DMS153 (cell line): ENCODE data around the gene MRPL57.
"Not testable (repeated sequence)": the region's sequence is repeated elsewhere in the genome, so short reads cannot be mapped to it uniquely, and the experiment has no call there.

ENCODE experiments used
- DNase-seq: peaks from one replicate; lab custom pipeline; 2025; lab: John Stamatoyannopoulos, UW

Gene MRPL57

GRCh38 chr13:21176215-21176981 is at the start of gene MRPL57, which contains the start of gene SKA3:
Gene MRPL57 (plus strand): TSS chr13:21176658. CDS start chr13:21176917, 259 bp downstream.
Gene SKA3 (minus strand): TSS chr13:21176552. CDS start chr13:21176477, 75 bp downstream.
- DNase-seq, result peak; percentile 87

GRCh38 chr13:21130116-21130515 is 46.3 kb upstream of the MRPL57 start:
- DNase-seq, result no peak

- DNase-seq, result no peak
These were observed 43.4 kb upstream of the MRPL57 start for GRCh38 chr13:21133077-21133476.

GRCh38 chr13:21134475-21134874 is 42.0 kb upstream of the MRPL57 start:
- DNase-seq, result no peak

- DNase-seq, result not testable (repeated sequence)
These were observed 40.6 kb upstream of the MRPL57 start for GRCh38 chr13:21135833-21136232.

- DNase-seq, result no peak
These were observed 38.8 kb upstream of the MRPL57 start for GRCh38 chr13:21137696-21138095.

GRCh38 chr13:21138561-21138960 is 37.9 kb upstream of the MRPL57 start:
- no peak for DNase-seq

GRCh38 chr13:21139374-21139773 is 37.1 kb upstream of the MRPL57 start:
- no peak for DNase-seq

GRCh38 chr13:21142766-21143165 is 33.7 kb upstream of the MRPL57 start:
- no peak for DNase-seq

GRCh38 chr13:21147827-21148226 is 28.6 kb upstream of the MRPL57 start:
- DNase-seq, result no peak

GRCh38 chr13:21148557-21149258 is 27.8 kb upstream of the MRPL57 start:
- no peak for DNase-seq

GRCh38 chr13:21149568-21149967 is 26.9 kb upstream of the MRPL57 start:
- no peak for DNase-seq

- DNase-seq, result no peak
These were observed 26.4 kb upstream of the MRPL57 start for GRCh38 chr13:21150013-21150412.

GRCh38 chr13:21152251-21152899 is 24.1 kb upstream of the MRPL57 start:
- DNase-seq, result no peak

- DNase-seq, result no peak
These were observed 11.8 kb upstream of the MRPL57 start for GRCh38 chr13:21164631-21165030.

GRCh38 chr13:21165606-21166005 is 10.9 kb upstream of the MRPL57 start:
- DNase-seq, result not testable (repeated sequence)

- DNase-seq, result no peak
These were observed 5.0 kb upstream of the MRPL57 start for GRCh38 chr13:21171420-21171819.

GRCh38 chr13:21173767-21174166 is 2.7 kb upstream of the MRPL57 start:
- DNase-seq, result not testable (repeated sequence)

- no peak for DNase-seq
These were observed 723 bp upstream of the MRPL57 start for GRCh38 chr13:21175656-21176214.

- no peak for DNase-seq
These were observed 475 bp downstream of the MRPL57 start for GRCh38 chr13:21176982-21177284.

GRCh38 chr13:21181671-21182070 is 5.2 kb downstream of the MRPL57 start:
- no peak for DNase-seq

- DNase-seq, result not testable (repeated sequence)
These were observed 10.0 kb downstream of the MRPL57 start for GRCh38 chr13:21186410-21186809.

GRCh38 chr13:21194756-21195155 is 18.3 kb downstream of the MRPL57 start:
- DNase-seq, result not testable (repeated sequence)
